Aorta (tissue), 5 donors: ENCODE results near the gene TMEM69. TPM values are rescaled to one million over a fixed set of nuclear protein-coding genes. Genes with fewer than 3 reads are reported as not detected.

Experiments used
- ATAC-seq: fragments of 200-7000 bp; cut with Tn5 transposase; one replicate; pipeline ENCODE4 v1.9.1; 2022; ENCODE audit warnings: moderate library complexity; ENCODE audit not compliant: low FRiP score
- DNase-seq, 2 donors: peaks; one replicate each; pipeline ENCODE4 v3.0.0-alpha.2; 2020
- H3K27ac ChIP-seq, 2 donors: one replicate each; pipeline ENCODE4 v1.5.1; 2013; ENCODE audit warnings: low read length in 2 of 2, mild to moderate bottlenecking in 2 of 2, moderate library complexity in 2 of 2, control low read depth in 1 of 2, inconsistent platforms in 1 of 2, low read depth in 1 of 2
- H3K27me3 ChIP-seq, 2 donors: one replicate each; pipeline ENCODE4 v1.6.1; 2013; ENCODE audit warnings: control low read depth in 1 of 2, low read length in 1 of 2, mild to moderate bottlenecking in 1 of 2, moderate library complexity in 1 of 2; ENCODE audit not compliant: insufficient read depth in 2 of 2, control insufficient read depth in 1 of 2
- H3K36me3 ChIP-seq, 2 donors: one replicate each; pipeline ENCODE4 v1.6.1; 2013; ENCODE audit warnings: control low read depth in 1 of 2, low read length in 1 of 2, mild to moderate bottlenecking in 1 of 2; ENCODE audit not compliant: insufficient read depth in 2 of 2, control insufficient read depth in 1 of 2
- H3K4me1 ChIP-seq, 2 donors: one replicate each; pipeline ENCODE4 v1.6.1; 2013; ENCODE audit warnings: low read length in 2 of 2, control low read depth in 1 of 2, mild to moderate bottlenecking in 1 of 2, moderate library complexity in 1 of 2; ENCODE audit not compliant: insufficient read depth in 2 of 2, control insufficient read depth in 1 of 2
- H3K4me3 ChIP-seq, 2 donors: one replicate each; pipeline ENCODE4 v1.5.1; 2013; ENCODE audit warnings: low read length in 2 of 2, control low read depth in 1 of 2, mild to moderate bottlenecking in 1 of 2
- H3K9me3 ChIP-seq: one replicate; pipeline ENCODE4 v1.6.1; 2013; ENCODE audit warnings: mild to moderate bottlenecking, low read length; ENCODE audit not compliant: control insufficient read depth
- WGBS, 2 donors: extraction: QIAGEN DNeasy Blood & Tissue Kit; methylation state at CpG; one replicate each; pipeline ENCODE4 v1.1.7; 2013; 5-methylcytosine and 5-hydroxymethylcytosine counted together
- intact Hi-C, 2 donors: fragments of 100-400 bp; cut with DNase I; formaldehyde crosslinking; loops; one replicate each; pipeline versions ENCODE4 v1.14.2 to v1.15.0; 2022
- long read RNA-seq, 2 donors: library from polyadenylated mRNA; unstranded; transcript quantifications; one replicate each; pipeline ENCODE4 v2.0.0, GENCODE V29; 2020 to 2021
- polyA plus RNA-seq, 2 donors: library from polyadenylated mRNA; stranded (reverse); fragments of 200-250 nt; gene quantifications; one replicate each; pipeline ENCODE4 v1.2.3, GENCODE V29; 2013
- total RNA-seq, 2 donors: library from RNA; stranded (reverse); fragmentation: NEBNext Ultra II Directional; extraction: Animal tissue kit (Norgen Biotek cat#: 25700); gene quantifications; one replicate each; pipeline ENCODE4 v1.2.1, GENCODE V29; 2021
- donor health status: healthy with polysubstance abuse.
- donor health status: Bipolar disorder and iron deficiency.
- donor health status: DM: no; HTN: no; CAD: no.
- donor health status: DM: no; HTN: no; CAD: no.
- donor health status: DM: yes; HTN: yes; CAD: no.

TMEM69 gene, protein sequence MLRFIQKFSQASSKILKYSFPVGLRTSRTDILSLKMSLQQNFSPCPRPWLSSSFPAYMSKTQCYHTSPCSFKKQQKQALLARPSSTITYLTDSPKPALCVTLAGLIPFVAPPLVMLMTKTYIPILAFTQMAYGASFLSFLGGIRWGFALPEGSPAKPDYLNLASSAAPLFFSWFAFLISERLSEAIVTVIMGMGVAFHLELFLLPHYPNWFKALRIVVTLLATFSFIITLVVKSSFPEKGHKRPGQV
- total RNA-seq (10 to 100 TPM; 10.4 to 15.0 TPM), polyA plus RNA-seq (10 to 100 TPM; 16.3 to 18.9 TPM)
- long read RNA-seq, donor 1, transcript TMEM69-201 (3 exons, 2,439 nt), result major isoform, 27 of 29 reads
- long read RNA-seq, donor 1, partial matches to known transcripts, result 0 of 29 reads
- long read RNA-seq, donor 1, other reads (novel, unspliced or antisense), result 2 of 29 reads
- long read RNA-seq, donor 2, transcript TMEM69-201 (3 exons, 2,439 nt), result major isoform, 5 of 7 reads
- long read RNA-seq, donor 2, partial matches to known transcripts, result 0 of 7 reads
- long read RNA-seq, donor 2, other reads (novel, unspliced or antisense), result 1 of 7 reads

DNA sequence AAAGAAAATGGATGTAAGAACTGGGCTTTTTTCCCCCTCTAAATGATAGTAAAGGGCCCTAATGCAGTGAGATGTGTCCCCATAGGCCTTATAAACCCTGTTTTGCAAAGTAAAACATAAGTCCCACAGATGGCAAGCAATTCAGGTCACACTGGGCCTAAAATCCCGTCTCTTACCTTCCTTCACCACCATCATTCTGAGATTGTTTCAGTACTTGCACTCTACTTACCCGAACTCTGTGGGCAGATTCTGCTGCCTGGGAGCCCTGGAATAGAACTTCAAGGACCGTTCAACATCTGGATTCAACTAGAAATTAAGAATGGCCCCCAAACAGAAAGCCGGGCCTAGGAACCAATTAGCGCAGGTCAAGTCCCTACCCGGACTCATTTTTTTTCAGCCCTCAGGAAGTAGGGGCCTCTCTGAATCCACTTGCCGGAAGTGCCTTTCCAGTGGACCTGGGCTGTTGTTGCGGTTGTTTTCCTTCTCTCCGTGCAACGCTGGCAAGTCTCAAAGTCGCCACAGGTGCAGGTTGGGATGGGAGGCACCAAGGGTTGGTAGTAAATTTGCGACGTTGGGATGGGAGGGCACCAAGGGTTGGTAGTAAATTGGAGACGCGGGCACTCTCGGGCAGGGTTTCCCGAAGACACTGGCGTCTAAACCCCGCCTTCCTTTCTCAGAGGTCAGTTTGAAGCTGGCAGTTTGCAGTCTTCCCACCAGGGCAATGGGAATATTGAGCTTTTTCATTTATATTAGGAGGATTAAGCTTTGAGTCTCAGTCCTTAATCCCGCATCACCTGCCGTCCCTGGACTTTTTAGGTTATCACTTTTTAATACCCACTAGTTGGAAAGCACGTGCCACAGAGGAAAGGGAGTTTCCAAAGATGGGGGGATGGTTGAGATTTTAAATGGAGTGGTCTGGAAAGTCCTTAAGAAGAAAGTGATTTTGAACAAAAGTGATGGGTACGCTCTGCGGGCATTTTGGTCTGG is at the start of gene TMEM69:
TMEM69 (plus strand) TSS at position 428 of the 987 bp plus-strand sequence. CDS start 2,888 bp downstream, outside the sequence.
- Histone ChIP-seq H3K27ac (peak within 1 kb of the TSS; percentile 99 to 100), H3K36me3 (no peaks in the 10 kb centered on the region), H3K4me1 (peaks cover 2 to 3% of the 10 kb centered on the region in 2 donors), H3K4me3 (peak within 1 kb of the TSS; percentile 51 to 98), H3K9me3 (no peaks in the 10 kb centered on the region), H3K27me3 (no peaks in the 10 kb centered on the region)
- DNase-seq, result peak; percentile 79 to 80
- 2% methylated on average over 24 of the region's 24 CpGs for WGBS, 2 donors
- intact Hi-C loops, result loop anchor here (1.0 to 10.0 kb wide), 4 partner anchors 63 to 197 kb away; partner anchors contain the start of genes IPP (in 1 of the 2) and NASP (in 1 of the 2)
- ATAC-seq, result peak; percentile 84

DNA sequence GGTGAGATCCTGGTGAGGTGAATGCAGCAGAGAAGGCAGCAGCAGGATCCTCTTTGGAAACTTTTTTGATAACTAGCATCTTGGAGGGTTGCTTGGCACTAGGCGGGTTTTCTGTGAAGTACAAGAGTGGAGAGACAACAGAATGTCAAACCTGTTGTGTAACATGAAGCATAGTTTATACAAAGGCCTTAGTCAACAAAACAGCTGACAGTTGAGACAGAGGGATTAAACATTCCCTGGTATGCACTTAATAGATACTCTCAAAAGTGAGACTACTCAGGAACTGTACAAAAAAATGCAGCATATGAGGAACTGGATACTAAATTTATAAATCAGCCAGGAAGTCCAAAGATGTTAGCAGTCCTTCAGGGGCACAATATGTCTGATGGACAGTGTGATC is 47.7 kb upstream of the TMEM69 start:
- no peaks in the 10 kb centered on the region for H3K9me3 ChIP-seq
- H3K27ac ChIP-seq, result no peak overlapping the region
- no peaks in the 10 kb centered on the region for H3K27me3 ChIP-seq
- WGBS, 2 donors, result 96 to 97% methylated on average over 1 of the region's 1 CpG
- H3K36me3 ChIP-seq, result peaks cover 4 to 8% of the 10 kb centered on the region in 2 donors
- DNase-seq (no peak), ATAC-seq (no peak)
- intact Hi-C loops, result no loop called here
- H3K4me3 ChIP-seq, result no peak overlapping the region
- H3K4me1 ChIP-seq, result no peaks in the 10 kb centered on the region

DNA sequence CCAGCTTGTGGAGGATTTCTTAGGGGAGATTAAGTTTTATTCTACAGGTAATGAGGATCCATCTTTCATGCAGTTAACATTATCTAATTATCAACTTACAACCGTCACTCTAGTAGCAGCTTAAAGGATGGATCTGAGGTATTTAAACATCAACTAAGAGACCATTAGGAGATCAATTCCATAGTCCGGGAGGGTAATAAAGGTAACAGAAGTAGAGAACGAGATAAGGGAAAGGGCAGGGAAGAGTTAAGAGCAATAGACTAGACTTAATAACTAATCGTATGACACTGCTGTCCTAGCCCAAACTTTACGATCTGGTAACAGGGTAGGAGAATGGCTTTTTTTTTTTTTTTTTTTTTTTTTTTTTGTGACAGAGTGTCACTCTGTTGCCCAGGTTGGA is 44.7 kb upstream of the TMEM69 start:
- Histone ChIP-seq H3K4me3 (no peak overlapping the region), H3K4me1 (no peaks in the 10 kb centered on the region), H3K27ac (no peak overlapping the region), H3K9me3 (no peaks in the 10 kb centered on the region), H3K36me3 (peaks cover 4 to 10% of the 10 kb centered on the region in 2 donors), H3K27me3 (no peaks in the 10 kb centered on the region)
- DNase-seq (no peak), ATAC-seq (no peak)
- WGBS, 2 donors, result 59 to 84% methylated on average over 5 of the region's 5 CpGs
- intact Hi-C loops, result no loop called here

DNA sequence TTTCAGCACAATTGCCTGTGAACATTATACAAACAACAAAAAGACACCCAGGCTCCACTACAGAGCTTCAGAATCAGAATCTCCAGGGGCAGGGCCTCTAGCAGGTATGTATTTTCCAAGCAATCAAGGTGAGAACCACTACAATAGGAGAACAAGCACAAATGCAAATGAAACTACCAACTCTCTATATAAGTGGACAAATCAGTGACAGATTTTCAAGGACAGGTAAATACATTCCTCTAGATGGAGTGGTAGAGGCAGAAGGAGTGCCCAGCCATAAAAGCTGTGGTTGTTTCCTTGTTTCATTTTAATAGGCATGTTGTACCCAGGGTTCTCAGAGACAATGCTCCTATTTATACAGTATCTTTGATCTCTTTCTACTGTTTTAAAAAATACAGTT is 44.0 kb upstream of the TMEM69 start:
- intact Hi-C loops, result no loop called here
- ATAC-seq, result no peak

DNA sequence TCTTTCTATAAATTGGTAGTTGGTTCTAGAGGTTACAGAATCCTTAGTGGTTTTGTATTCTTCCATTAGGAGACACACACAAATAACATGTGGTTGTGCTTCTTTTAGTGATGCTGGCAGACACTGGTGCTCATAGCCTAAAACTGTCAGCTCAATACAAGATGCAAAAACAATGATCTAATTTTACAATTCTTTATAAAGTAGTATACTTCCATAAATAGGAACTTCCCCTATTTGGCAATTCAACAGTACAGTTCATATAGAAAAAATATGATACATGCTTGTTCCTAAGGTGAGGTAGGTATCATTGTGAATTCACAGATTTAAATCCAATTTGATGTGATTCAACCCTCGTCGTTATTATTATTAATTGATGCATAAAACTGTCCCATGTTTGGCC is 43.3 kb upstream of the TMEM69 start:
- ATAC-seq (no peak), DNase-seq (no peak)
- Histone ChIP-seq H3K4me1 (no peaks in the 10 kb centered on the region), H3K9me3 (no peaks in the 10 kb centered on the region), H3K27me3 (no peaks in the 10 kb centered on the region), H3K36me3 (peaks cover 4 to 10% of the 10 kb centered on the region in 2 donors), H3K27ac (no peak overlapping the region), H3K4me3 (no peak overlapping the region)
- intact Hi-C loops, result no loop called here
- 88 to 89% methylated on average over 2 of the region's 2 CpGs for WGBS, 2 donors

More for the DNA sequence above, 44.0 kb upstream of the TMEM69 start:
- DNase-seq, result no peak
- Histone ChIP-seq H3K4me3 (no peak overlapping the region), H3K9me3 (no peaks in the 10 kb centered on the region), H3K27me3 (no peaks in the 10 kb centered on the region), H3K27ac (no peak overlapping the region), H3K4me1 (no peaks in the 10 kb centered on the region), H3K36me3 (peaks cover 4 to 10% of the 10 kb centered on the region in 2 donors)

DNA sequence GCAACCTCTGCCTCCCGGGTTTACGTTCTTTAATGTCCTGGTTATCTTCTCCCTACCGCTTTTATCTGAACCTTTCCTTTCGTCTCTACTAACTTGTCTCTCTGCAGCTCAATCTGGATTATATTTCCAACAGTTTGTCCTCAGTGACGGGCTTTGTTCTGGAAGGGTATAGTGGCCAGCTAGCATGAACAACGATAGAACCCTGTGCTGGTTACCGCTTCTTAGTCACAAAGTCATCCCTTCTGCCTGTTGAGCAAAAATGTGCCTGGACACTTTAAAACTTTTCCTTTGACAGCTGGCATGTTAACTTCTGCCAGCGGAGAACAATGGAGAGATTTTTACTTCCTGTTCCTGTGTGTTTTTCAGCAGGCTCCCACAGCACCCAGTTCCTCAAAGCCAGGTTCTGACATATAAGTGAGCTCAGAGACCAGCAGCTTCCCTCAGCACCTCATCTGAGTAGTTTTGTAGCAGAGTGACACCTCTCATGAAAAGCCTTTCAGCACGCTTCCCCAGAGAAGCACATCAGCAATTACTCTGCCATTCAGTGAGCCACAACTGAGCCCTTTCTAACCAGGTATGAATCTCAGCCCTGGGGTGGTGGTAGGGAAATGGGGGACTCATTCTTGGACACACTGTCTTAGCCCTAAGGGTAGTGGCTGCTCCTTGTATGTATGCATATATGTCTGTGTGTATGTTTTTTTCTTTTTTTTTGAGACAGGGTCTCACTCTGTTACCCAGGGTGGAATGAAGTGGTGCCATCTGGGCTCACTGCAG is 40.5 kb upstream of the TMEM69 start:
- Histone ChIP-seq H3K27me3 (no peaks in the 10 kb centered on the region), H3K4me3 (no peak overlapping the region), H3K4me1 (no peaks in the 10 kb centered on the region), H3K36me3 (peaks cover 7 to 8% of the 10 kb centered on the region in 2 donors), H3K27ac (no peak overlapping the region), H3K9me3 (no peaks in the 10 kb centered on the region)
- DNase-seq, result no peak
- intact Hi-C loops, result no loop called here
- 67 to 80% methylated on average over 9 of the region's 9 CpGs for WGBS, 2 donors
- no peak for ATAC-seq

DNA sequence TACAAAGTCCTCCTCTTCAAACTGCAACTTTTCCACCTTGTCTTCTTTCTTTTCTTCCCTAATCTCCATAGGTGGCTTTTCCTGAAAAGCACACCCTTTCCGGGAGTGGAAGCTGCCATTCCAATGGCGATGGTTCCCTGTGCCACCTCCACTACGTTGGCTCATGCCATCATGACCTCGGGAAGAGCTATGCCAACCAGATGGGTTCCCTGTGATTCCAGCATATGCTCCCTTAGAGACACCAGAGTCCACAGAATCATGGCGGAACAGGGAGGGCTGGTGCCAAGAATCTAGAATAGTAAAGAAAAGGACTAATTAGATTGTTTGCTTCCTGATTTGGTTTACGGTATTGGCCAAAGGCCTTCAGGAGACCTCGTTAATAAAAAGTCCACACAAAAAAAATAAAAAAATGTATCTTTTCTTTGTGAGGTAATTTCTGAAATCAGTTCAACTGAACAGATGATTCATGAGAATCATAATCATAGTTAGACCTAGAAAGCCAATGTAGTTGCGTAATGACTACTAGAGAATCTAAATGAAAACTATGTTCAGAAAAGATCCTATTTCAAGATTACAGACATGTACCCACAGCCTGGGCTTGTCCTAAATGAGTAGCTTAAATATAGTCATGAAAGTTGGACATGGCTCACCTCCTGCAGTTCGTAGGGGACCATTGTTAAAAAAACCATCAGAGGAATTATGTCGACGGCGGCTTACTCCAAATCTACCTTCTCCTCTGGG is 33.3 kb upstream of the TMEM69 start:
- Histone ChIP-seq H3K27ac (no peak overlapping the region), H3K36me3 (peaks cover 10 to 15% of the 10 kb centered on the region in 2 donors), H3K4me3 (no peak overlapping the region), H3K27me3 (no peaks in the 10 kb centered on the region), H3K9me3 (no peaks in the 10 kb centered on the region), H3K4me1 (no peaks in the 10 kb centered on the region)
- intact Hi-C loops, result no loop called here
- DNase-seq, result no peak
- 94 to 95% methylated on average over 12 of the region's 12 CpGs for WGBS, 2 donors
- ATAC-seq, result no peak
